ENCODE measurements around the gene RGS7BP. TPM values are rescaled to one million over a fixed set of nuclear protein-coding genes. Genes with fewer than 3 reads are reported as not detected.

RGS7BP gene
- total RNA-seq (1 to 10 TPM in 1 of 4 donors, under 1 TPM in 3; 0.17 to 1.5 (median 0.41) TPM), polyA plus RNA-seq (under 1 TPM; 0.06 to 0.13 (median 0.12) TPM)
- long read RNA-seq, donor 1, result 0 reads
- long read RNA-seq, donor 2, result 0 reads

GRCh38 chr5:64505769-64506566 is at the start of gene RGS7BP:
RGS7BP (plus strand) TSS chr5:64506015; CDS start chr5:64506625, 610 bp downstream.
- peaks cover 3% of the 10 kb centered on the region for H3K4me1 ChIP-seq
- ATAC-seq, result peak; percentile 77 to 94 (median 88)

GRCh38 chr5:64457846-64458245 is 48.0 kb upstream of the RGS7BP start:
- H3K27me3 ChIP-seq (ENCODE audit: insufficient read depth in 3 of 3, low read length in 2 of 3), result no peaks in the 10 kb centered on the region
- TF ChIP-seq, protein P1, sequence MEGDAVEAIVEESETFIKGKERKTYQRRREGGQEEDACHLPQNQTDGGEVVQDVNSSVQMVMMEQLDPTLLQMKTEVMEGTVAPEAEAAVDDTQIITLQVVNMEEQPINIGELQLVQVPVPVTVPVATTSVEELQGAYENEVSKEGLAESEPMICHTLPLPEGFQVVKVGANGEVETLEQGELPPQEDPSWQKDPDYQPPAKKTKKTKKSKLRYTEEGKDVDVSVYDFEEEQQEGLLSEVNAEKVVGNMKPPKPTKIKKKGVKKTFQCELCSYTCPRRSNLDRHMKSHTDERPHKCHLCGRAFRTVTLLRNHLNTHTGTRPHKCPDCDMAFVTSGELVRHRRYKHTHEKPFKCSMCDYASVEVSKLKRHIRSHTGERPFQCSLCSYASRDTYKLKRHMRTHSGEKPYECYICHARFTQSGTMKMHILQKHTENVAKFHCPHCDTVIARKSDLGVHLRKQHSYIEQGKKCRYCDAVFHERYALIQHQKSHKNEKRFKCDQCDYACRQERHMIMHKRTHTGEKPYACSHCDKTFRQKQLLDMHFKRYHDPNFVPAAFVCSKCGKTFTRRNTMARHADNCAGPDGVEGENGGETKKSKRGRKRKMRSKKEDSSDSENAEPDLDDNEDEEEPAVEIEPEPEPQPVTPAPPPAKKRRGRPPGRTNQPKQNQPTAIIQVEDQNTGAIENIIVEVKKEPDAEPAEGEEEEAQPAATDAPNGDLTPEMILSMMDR (IDR thresholded peaks at IDR 0.05), result no peak
- H3K4me1 ChIP-seq, result no peaks in the 10 kb centered on the region
- H3K27ac ChIP-seq, result no peak overlapping the region
- H3K9me3 ChIP-seq, result peaks cover 8% of the 10 kb centered on the region
- intact Hi-C loops (cut with DNase I), result loop anchor here in 1 of 2 donors (10.0 kb wide), 1 partner anchor 147 kb away; no protein-coding TSS in a partner anchor
- no peaks in the 10 kb centered on the region for H3K36me3 ChIP-seq (ENCODE audit: insufficient read depth in 1 of 2, low read depth in 1 of 2)
- WGBS, 3 donors, result 79 to 84% (median 81%) methylated on average over 1 of the region's 1 CpG
- H3K4me3 ChIP-seq, result no peak overlapping the region
- no peak for ATAC-seq
- no peak for DNase-seq

More at GRCh38 chr5:64505769-64506566, at the start of gene RGS7BP:
- Histone ChIP-seq H3K36me3 (ENCODE audit: insufficient read depth in 1 of 2, low read depth in 1 of 2) (no peaks in the 10 kb centered on the region), H3K9me3 (no peaks in the 10 kb centered on the region), H3K27me3 (ENCODE audit: insufficient read depth in 3 of 3, low read length in 2 of 3) (peaks cover 0 to 5% (median 0%) of the 10 kb centered on the region in 3 donors), H3K4me3 (peak within 1 kb of the TSS; percentile 78), H3K27ac (no peak within 1 kb of the TSS)
- intact Hi-C loops (cut with DNase I), result loop anchor here in 1 of 2 donors (5.0 kb wide), 2 partner anchors 91 to 106 kb away; no protein-coding TSS in a partner anchor
- TF ChIP-seq, protein P1 (IDR thresholded peaks at IDR 0.05), result no peak
- 1% methylated on average over 51 to 53 of the region's 53 CpGs for WGBS, 3 donors
- peak; percentile 20 to 63 for DNase-seq

- TF ChIP-seq, protein P1 (IDR thresholded peaks at IDR 0.05), result no peak
- Histone ChIP-seq H3K9me3 (peaks cover 15% of the 10 kb centered on the region), H3K27ac (no peak overlapping the region), H3K36me3 (ENCODE audit: insufficient read depth in 1 of 2, low read depth in 1 of 2) (no peaks in the 10 kb centered on the region), H3K4me1 (no peaks in the 10 kb centered on the region), H3K4me3 (no peak overlapping the region), H3K27me3 (ENCODE audit: insufficient read depth in 3 of 3, low read length in 2 of 3) (no peaks in the 10 kb centered on the region)
- no peak for DNase-seq
- intact Hi-C loops (cut with DNase I), result loop anchor here in 1 of 2 donors (10.0 kb wide), 1 partner anchor 146 kb away; no protein-coding TSS in a partner anchor
- 61 to 74% (median 68%) methylated on average over 3 of the region's 3 CpGs for WGBS, 3 donors
- no peak for ATAC-seq
These were observed 46.9 kb upstream of the RGS7BP start for GRCh38 chr5:64458948-64459347.

GRCh38 chr5:64462391-64462790 is 43.4 kb upstream of the RGS7BP start:
- 15 to 30% (median 21%) methylated on average over 4 of the region's 4 CpGs for WGBS, 3 donors
- ATAC-seq, result no peak
- H3K4me3 ChIP-seq, result no peak overlapping the region
- peaks cover 20% of the 10 kb centered on the region for H3K9me3 ChIP-seq
- no peak for DNase-seq
- TF ChIP-seq, protein P1 (IDR thresholded peaks at IDR 0.05), result no peak
- no peaks in the 10 kb centered on the region for H3K27me3 ChIP-seq (ENCODE audit: insufficient read depth in 3 of 3, low read length in 2 of 3)
- intact Hi-C loops (cut with DNase I), result no loop called here
- no peaks in the 10 kb centered on the region for H3K36me3 ChIP-seq (ENCODE audit: insufficient read depth in 1 of 2, low read depth in 1 of 2)
- H3K27ac ChIP-seq, result no peak overlapping the region
- H3K4me1 ChIP-seq, result no peaks in the 10 kb centered on the region

Data from psoas muscle (tissue), 8 donors.